ENCODE measurements around the gene PHF21A.

Gene PHF21A

DNA sequence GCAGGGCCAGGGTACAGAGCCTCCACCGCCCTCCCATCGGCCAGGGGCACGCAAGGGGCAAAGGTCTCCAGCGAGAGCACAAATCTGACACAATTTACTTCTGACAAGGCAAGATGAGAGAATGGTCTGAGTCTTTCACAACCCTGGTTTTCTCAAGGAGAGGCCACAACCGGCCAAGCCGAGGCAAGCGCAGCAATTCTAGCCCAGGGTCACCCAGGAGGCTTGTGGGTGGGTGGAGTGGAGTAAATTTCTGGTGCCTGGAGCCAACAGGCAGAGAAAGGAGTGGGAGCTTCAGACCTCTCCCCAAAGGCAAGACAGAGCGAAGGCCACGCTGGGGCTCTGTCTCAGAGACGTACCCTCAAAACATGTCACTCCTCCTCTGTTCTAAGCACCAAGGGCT lies 189.5 kb downstream of the PHF21A start:
- DNase-seq: no peak

GRCh38 chr11:45930951-45931570 lies 190.2 kb downstream of the PHF21A start:
- no peak for DNase-seq

DNA sequence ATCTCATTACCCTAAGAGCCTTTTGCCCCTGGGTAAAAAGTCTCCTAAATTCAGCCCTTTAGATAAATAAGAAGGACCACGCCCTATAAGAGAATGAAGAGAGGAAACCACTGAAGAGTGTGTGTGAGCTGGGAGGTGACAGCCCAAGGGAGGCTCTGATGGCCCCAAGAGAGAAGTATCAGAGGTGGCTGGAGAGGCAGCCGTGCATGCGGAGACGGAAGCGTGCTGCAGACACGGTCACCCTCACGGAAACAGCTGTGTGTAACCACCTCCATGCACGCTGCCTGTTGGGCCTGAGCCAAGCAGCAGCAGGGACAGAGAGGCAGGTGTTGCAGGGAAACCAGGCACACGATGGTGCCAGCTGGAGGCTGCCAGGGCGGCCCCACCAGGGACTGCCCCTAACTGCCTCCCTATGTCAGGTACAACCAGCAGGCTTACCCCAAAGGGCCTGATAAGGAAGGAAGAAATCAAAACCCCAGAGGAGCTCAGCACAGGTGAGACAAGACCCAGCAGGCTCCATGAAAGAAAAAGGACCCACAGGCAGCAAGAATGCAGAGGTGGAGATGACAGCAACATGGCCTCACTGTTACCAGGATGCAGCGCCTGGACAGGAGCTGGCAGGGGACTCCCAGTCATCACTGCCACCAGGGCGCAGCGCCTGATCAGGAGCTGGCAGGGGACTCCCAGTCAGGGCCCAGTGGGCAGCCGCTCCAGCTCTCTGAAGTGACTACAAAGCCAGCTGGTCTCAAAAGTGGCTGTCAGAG lies 191.0 kb downstream of the PHF21A start:
- no peak for DNase-seq

DNA sequence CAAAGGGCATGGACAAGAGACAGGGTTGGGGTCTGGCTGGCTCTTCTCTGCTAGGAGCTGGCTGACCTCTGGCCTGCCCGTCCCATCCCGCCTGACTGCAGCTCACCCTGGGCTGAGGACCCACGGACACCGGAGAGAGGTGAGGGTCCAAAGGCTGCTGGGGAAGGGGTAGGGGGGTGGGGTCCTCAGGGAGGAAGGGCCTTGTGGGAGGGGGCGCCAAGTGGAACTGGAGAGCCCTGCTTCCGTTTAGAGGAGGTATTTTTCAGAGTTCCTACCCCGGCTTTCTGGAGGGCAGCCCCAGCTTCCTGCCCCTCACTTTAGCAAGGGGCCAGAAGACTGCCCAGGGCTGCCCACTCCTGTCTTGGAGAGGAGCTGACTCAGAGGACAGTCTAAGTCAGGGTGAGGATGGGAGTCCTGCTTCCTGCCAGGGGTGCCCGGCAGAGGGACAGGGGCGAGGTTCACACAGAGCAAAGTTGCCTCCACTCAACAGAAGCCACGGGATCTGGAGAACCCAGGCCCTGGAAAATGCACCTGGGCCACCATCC lies 191.7 kb downstream of the PHF21A start:
- no peak for DNase-seq

DNA sequence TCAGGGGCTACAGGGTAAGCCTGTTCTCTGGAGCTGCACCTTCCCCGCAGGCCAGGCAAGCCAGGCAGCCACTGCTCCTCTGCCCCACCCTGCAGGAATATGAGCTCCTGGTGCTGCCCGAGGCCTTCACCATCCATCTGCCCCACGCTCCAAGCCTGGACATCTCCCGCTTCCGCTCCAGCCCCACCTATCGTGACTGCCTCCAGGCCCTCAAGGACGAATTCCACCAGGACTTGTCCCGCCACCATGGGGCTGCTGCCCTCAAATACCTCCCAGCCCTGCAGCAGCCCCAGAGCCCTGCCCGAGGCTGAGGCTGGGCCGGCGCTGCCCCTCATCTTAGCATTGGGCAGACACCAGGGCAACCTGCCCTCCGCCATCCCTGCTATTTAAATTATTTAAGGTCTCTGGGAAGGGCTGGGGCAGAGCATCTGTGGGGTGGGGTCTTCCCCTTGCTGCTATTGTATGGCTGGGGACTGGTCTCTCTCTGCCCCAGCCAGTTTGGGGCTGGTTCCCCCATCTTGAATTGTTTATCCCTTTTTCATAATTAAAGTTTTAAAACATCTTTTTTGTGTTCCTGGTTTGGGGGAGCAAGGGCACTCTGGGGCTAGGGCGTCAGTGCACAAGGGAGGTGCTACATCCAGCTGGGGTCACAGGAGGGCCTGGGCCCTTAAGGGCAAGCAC lies 192.6 kb downstream of the PHF21A start:
- no peak for DNase-seq

GRCh38 chr11:45927684-45928413 lies 193.4 kb downstream of the PHF21A start:
- no peak for DNase-seq

DNA sequence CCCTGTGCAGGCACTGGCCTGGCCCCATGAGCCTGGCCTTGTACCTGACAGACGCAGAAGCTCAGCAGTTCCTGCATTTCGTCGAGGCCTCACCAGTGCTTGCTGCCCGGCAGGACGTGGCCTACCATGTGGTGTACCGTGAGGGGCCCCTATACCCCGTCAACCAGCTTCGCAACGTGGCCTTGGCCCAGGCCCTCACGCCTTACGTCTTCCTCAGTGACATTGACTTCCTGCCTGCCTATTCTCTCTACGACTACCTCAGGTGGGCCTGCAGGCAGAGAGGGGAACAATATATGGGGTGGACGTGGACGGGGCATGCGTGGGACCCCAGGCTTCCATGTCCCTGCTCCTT lies 193.9 kb downstream of the PHF21A start:
- no peak for DNase-seq

- DNase-seq: no peak
Observed at GRCh38 chr11:45926536-45927331, 194.5 kb downstream of the PHF21A start.

DNA sequence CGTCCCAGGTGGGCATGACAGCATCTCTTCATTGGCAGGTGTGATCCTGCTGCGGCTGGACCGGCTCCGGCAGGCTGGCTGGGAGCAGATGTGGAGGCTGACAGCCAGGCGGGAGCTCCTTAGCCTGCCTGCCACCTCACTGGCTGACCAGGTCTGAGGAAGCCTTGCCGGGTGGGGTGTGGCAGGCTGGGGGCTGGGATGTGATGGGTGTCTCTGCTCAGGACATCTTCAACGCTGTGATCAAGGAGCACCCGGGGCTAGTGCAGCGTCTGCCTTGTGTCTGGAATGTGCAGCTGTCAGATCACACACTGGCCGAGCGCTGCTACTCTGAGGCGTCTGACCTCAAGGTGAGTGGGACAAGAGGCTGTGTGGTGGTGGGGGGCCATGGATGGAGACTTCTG lies 195.3 kb downstream of the PHF21A start:
- DNase-seq: no peak

DNA sequence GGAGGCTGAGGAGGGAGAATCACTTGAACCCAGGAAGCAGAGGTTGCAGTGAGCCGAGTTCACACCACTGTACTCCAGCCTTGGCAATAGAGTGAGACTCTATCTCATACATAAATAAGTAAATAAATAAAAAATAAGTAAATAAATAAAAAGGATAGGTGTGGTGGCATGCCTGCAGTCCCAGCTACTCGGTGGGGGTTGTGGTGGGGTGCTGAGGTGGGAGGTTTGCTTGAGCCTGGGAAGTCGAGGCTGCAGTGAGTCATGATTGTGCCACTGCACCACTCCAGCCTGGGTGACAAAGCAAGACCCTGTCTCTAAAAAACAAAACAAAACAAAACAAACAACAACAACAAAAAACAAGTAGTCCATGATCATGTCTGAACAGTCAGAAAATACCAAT lies 195.7 kb downstream of the PHF21A start:
- no peak for DNase-seq

DNA sequence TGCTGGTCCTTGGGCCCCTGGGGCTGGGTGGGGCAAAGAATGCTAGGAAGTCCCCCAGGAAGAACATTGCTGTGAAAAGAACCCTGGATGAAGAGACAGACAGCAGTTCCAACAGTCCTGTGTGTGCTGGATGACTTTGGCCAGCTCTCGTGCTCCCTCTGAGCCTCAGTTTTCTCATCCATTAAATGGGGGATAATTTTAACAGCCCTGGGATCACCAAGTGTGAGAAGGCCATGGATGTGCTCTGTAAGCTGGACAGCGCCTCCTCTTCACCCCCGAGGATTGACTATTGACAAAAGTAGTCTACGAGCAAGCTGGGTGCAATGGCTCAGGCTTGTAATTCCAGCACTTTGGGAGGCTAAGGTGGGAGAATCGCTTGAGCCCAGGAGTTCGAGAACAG lies 196.3 kb downstream of the PHF21A start:
- no peak for DNase-seq

DNA sequence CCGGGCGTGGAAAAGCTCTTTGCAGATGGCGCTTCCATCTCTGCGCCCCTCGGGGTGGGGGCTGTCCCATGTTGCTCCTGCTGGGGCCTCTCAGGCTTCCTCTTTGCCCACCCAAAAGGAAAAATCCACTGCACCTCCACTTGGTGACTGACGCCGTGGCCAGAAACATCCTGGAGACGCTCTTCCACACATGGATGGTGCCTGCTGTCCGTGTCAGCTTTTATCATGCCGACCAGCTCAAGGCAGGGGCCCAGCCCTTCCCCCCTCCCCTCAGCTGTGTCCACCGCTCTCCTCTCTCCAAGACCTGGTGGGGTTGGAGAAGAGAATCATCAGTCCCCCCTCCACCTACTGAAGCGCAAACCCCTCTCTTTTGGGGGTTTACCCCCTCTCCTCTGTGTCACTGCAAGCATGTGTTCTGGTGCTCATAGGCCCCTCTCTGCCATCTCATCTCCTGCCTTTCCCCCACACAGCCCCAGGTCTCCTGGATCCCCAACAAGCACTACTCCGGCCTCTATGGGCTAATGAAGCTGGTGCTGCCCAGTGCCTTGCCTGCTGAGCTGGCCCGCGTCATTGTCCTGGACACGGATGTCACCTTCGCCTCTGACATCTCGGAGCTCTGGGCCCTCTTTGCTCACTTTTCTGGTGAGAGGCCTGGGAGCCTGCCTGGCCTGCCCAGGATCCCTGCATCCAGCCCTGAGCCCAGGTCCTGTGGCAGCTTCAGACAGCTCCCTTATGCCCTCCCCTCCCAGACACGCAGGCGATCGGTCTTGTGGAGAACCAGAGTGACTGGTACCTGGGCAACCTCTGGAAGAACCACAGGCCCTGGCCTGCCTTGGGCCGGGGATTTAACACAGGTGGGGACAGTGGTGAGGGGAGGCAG lies 197.0 kb downstream of the PHF21A start:
- no peak for DNase-seq

DNA sequence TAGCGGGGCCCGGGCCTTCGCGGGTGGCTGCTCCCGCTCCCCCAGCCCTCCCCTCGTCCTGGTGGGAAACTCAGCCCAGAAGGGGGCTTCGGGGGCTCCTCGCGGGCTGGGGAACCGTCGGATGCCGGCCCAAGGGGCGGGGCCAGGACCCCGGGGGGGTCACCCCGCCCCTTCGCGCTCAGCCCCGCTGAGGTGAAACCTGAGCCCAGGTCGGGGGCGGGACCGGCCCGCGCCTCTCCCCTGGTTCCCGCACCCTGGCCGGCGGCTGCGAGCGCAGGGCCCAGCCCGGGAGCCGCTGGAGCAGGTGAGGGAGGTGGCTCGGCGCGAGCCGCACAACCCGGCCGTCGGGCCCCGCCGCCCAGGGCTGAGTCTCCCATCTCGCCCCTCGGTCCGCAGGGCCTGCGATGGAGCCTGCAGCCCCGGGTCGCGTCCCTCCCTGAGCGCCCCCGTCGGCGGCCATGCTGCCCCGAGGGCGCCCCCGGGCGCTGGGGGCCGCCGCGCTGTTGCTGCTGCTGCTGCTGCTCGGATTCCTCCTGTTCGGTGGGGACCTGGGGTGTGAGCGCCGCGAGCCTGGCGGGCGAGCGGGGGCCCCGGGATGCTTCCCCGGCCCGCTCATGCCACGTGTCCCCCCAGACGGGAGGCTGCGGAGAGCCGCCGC lies 198.7 kb downstream of the PHF21A start, which contains the start of gene LARGE2:
Gene LARGE2 (plus strand): TSS at position 232 of the 658 bp plus-strand sequence. CDS start 227 bp downstream, at position 459.
- no peak for DNase-seq

- DNase-seq: no peak
Observed at GRCh38 chr11:45921561-45922424, 199.5 kb downstream of the PHF21A start.

DNA sequence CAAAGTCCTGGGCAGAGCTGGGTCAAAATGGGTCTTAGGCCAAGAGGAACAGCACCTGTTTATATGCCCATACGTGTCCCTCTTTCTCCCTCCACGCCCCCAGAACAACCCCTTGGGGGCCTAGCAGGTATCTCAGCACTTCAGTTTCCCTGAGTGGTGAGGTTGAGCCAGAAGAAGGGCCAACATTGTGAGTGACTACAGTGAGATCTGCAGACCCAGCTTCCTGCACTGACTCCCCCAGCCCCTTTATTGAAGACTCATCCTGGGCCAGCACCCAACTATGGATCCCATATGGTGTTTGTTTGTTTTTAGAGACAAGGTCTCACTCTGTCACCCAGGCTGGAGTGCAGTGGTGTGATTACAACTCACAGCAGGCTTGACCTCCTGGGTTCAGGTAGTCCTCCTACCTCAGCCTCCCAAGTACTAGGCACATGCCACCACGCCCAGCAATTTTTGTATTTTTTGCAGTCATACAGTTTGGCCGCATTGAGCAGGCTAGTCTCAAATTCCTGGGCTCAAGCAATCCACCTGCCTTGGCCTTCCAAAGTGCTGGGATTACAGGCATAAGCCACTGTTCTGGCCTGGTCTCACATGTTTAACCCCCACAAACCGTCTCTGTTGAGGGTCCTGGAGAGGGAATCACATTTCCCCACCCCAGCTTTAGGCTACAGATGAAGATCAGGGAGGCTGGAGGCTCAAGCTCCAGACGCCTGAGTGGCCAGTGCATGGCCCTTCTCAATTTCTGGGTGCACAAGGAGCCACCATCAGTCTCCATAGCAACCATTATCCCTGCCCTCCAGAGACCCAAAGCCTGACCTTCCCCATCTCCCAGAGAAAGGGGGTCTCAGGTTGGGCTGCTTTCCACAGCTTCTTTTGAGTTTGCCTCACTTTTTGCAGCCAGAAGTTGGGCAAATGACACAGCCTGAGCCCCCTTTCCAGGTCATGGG lies 200.4 kb downstream of the PHF21A start:
- DNase-seq: no peak

- no peak for DNase-seq
Observed at GRCh38 chr11:45919806-45920530, 201.3 kb downstream of the PHF21A start.

- no peak for DNase-seq
Observed at GRCh38 chr11:45918962-45919675, 202.1 kb downstream of the PHF21A start.
